ENCODE measurements around the gene YPEL4.

The YPEL4 gene

DNA sequence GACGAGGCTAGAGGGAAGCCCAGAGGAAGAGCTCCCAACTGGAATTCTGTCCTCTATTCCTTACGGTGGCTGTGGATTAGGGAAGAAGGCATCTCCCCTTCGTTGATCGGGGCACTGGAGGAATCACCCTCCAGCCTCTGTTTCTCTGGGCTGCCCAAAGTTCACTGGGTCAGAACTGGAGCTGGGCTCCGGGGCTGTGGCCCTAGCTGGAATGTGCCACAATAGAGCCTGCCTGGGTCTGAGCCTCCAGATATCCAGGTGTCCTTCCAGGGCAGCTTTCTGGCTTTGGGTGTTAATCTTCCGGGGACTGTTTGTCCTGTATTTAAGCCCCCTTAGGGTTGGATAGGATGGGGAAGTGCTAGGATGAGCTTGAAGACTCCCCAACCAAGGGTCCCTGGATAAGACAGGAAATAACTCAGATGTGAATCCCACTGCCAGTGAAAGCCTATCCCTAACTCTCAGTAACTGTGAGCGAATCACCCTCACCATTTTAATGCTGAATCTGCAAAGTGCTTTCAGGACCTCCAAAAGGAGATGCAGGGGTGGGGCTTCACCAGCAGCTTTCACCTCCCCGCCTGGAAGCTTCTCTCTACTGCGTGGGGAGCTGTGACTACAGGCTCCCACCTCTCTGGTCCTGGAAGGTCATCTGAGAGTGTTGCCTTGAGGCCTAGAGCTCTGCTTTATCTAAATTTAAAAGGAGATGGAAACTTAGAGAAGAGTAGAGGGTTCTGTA, 9.5 kb downstream of the YPEL4 start:
- no peak for DNase-seq (ENCODE audit: low read depth)
- H3K4me3 ChIP-seq (ENCODE audit: low read depth, low read length) = peak overlapping the region; percentile 99
- in situ Hi-C loops (cut with HindIII; ENCODE audit: low sequenced_read_pairs) = no loop called here
- TF ChIP-seq CTCF (IDR thresholded peaks at IDR 0.05; ENCODE audit: low read depth, low read length, missing control alignments) = no peak

DNA sequence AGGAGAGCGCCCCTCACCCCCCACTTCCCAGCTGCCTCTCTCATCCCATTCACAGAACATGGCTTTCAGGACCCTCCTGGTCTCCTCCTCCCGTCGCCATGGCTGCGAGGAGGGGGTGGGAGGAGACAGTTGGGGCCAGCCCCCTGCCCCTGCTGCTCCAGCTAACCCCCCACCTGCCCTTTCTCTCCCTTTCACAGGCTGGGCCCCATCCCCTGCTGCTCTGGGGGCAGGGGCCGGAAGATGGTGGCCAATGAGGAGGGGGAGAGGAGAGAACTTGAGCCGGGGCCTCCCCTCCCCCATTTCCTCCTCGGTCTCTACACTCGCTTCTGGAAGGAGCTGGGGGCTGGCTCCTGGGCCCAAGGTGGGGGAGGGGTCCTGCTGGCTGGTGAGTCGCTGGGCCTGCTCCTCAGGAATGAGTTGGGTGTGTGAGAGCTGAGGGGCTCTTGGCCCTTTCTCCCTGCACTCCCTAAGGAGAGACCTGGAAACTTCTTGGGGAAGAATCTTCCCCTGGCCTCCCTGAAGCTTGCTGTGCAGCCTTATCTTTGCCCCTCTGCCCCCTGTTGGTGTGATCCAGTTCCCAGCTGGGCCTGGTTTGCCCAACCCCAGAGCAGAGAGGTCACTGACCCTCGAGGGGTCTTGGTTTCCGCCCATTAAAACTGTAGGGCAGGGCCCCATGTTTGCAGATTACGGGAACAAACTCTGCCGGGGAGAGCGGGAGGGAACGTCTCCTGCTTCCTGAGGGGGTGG, 10.2 kb downstream of the YPEL4 start:
- peak; percentile 25 for TF ChIP-seq CTCF (IDR thresholded peaks at IDR 0.05; ENCODE audit: low read depth, low read length, missing control alignments)
- in situ Hi-C loops (cut with HindIII; ENCODE audit: low sequenced_read_pairs) = no loop called here
- DNase-seq (ENCODE audit: low read depth) = peak; percentile 26
- peak overlapping the region; percentile 99 for H3K4me3 ChIP-seq (ENCODE audit: low read depth, low read length)

DNA sequence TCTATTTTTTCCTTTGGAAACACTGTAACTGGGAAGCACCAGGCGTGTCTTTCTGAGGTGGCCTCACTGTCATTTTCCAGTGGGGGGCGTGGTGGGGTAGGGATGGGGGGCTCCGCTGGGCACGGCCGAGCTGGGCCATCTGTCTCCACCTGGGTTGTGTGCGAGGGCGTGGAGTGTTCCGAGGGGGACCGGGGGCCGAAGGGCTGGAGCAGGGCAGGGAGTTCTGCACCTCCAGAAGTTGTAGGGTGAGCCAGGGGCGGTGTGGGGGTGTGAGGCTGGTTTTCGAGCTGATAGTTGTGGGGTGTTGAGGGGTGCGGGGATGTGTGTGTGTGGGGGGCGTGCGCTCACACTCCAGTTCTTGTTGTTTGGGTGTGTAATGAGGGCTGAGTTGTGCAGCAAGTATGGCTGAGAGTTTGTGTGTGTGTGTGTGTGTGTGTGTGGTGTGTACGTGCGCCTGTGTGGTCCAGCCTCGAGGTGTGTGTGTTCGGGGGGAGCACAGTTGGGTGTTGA, 10.8 kb downstream of the YPEL4 start:
- peak overlapping the region; percentile 99 for H3K4me3 ChIP-seq (ENCODE audit: low read depth, low read length)
- DNase-seq (ENCODE audit: low read depth) = no peak
- TF ChIP-seq CTCF (IDR thresholded peaks at IDR 0.05; ENCODE audit: low read depth, low read length, missing control alignments) = no peak
- in situ Hi-C loops (cut with HindIII; ENCODE audit: low sequenced_read_pairs) = no loop called here

- H3K4me3 ChIP-seq (ENCODE audit: low read depth, low read length) = peak overlapping the region; percentile 99
- no peak for TF ChIP-seq CTCF (IDR thresholded peaks at IDR 0.05; ENCODE audit: low read depth, low read length, missing control alignments)
- DNase-seq (ENCODE audit: low read depth) = peak; percentile 76
- in situ Hi-C loops (cut with HindIII; ENCODE audit: low sequenced_read_pairs) = no loop called here
Observed at GRCh38 chr11:57638005-57638781, 11.5 kb downstream of the YPEL4 start.

GRCh38 chr11:57637626-57638004, 12.1 kb downstream of the YPEL4 start:
- peak overlapping the region; percentile 99 for H3K4me3 ChIP-seq (ENCODE audit: low read depth, low read length)
- TF ChIP-seq CTCF (IDR thresholded peaks at IDR 0.05; ENCODE audit: low read depth, low read length, missing control alignments) = no peak
- in situ Hi-C loops (cut with HindIII; ENCODE audit: low sequenced_read_pairs) = no loop called here
- DNase-seq (ENCODE audit: low read depth) = no peak

- in situ Hi-C loops (cut with HindIII; ENCODE audit: low sequenced_read_pairs) = no loop called here
- no peak for TF ChIP-seq CTCF (IDR thresholded peaks at IDR 0.05; ENCODE audit: low read depth, low read length, missing control alignments)
- no peak for DNase-seq (ENCODE audit: low read depth)
- H3K4me3 ChIP-seq (ENCODE audit: low read depth, low read length) = no peak overlapping the region
Observed at GRCh38 chr11:57635246-57635645, 14.5 kb downstream of the YPEL4 start.
